Measurements from ENCODE around the gene UBXN1. TPM values are rescaled to one million over a fixed set of nuclear protein-coding genes. Genes with fewer than 3 reads are reported as not detected.

Gene UBXN1, protein sequence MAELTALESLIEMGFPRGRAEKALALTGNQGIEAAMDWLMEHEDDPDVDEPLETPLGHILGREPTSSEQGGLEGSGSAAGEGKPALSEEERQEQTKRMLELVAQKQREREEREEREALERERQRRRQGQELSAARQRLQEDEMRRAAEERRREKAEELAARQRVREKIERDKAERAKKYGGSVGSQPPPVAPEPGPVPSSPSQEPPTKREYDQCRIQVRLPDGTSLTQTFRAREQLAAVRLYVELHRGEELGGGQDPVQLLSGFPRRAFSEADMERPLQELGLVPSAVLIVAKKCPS
- 106 TPM for total RNA-seq

DNA sequence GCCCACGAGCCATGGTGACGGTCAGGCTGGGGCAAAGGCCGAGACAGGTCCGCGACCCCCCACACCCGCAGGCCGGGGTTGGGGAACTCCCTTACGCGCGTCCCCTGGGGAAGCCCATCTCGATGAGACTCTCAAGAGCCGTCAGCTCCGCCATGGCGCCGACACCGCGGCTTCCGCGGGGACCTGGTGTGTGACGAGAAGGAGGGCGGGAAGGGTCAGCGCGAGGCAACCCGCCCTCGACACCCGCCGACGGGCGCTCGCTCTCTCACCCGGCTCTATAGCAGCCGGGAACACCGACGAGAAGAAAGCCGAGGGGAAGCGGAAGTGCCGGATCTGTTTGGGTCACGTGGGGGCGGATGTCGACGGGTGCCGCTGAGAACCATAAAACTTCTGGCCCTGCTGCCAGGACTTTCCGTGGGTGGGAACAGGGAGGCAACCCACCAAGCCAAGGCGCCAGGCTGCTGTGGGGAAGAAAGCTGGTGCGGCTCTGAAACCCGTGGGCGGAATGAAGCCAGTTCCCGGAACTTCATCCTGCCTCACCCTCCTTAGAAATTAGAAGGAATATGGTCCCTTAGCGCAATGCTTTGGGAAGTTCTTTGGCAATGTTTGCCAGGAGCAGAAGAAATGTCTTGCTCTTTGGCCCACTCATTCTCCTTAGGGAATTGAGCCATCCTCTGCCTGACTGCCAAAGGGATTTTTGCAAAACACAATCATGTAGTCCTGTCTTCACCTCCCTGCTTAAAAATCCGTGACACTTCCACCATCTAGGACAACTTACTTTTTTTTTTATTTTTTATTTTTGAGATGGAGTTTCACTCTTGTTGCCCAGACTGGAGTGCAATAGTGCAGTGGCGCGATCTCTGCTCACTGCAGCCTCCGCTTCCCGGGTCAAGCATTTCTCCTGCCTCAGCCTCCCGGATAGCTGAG is at the start of gene UBXN1:
UBXN1 (minus strand) TSS at position 304 of the 927 bp plus-strand sequence; CDS start at position 154, 150 bp downstream.
- H3K27me3 ChIP-seq (ENCODE audit: control insufficient read depth in 3 of 3, insufficient read depth in 3 of 3, low read length in 3 of 3) = no peaks in the 10 kb centered on the region
- H3K36me3 ChIP-seq (ENCODE audit: control insufficient read depth in 3 of 3, insufficient read depth in 3 of 3, low read length in 3 of 3) = peaks cover 14 to 27% (median 16%) of the 10 kb centered on the region in 3 donors
- H3K4me1 ChIP-seq (ENCODE audit: control insufficient read depth in 3 of 3, insufficient read depth in 3 of 3, low read length in 3 of 3) = peaks cover 24 to 38% (median 29%) of the 10 kb centered on the region in 3 donors

GRCh38 chr11:62728171-62728988 is 49.5 kb upstream of the UBXN1 start, which contains the start of gene TTC9C:
TSS of gene TTC9C (plus strand) at chr11:62728486. CDS start at chr11:62728849, 363 bp downstream.
- peaks cover 11 to 19% (median 12%) of the 10 kb centered on the region in 3 donors for H3K36me3 ChIP-seq (ENCODE audit: control insufficient read depth in 3 of 3, insufficient read depth in 3 of 3, low read length in 3 of 3)
- no peaks in the 10 kb centered on the region for H3K27me3 ChIP-seq (ENCODE audit: control insufficient read depth in 3 of 3, insufficient read depth in 3 of 3, low read length in 3 of 3)
- peak within 1 kb of the TSS; percentile 93 to 98 (median 97) for H3K9ac ChIP-seq (ENCODE audit: low read depth in 1 of 3, low read length in 3 of 3)
- peak within 1 kb of the TSS; percentile 93 for H3K27ac ChIP-seq (ENCODE audit: low read depth, low read length)
- H3K4me1 ChIP-seq (ENCODE audit: control insufficient read depth in 3 of 3, insufficient read depth in 3 of 3, low read length in 3 of 3) = peaks cover 33 to 55% (median 39%) of the 10 kb centered on the region in 3 donors
- no peaks in the 10 kb centered on the region for H3K9me3 ChIP-seq (ENCODE audit: control insufficient read depth in 3 of 3, low read length in 3 of 3)
- peak within 1 kb of the TSS; percentile 88 to 99 (median 98) for H3K4me3 ChIP-seq (ENCODE audit: low read length in 3 of 3)

More for the DNA sequence above, at the start of gene UBXN1:
- Histone ChIP-seq H3K27ac (ENCODE audit: low read depth, low read length) (peak within 1 kb of the TSS; percentile 80), H3K9me3 (ENCODE audit: control insufficient read depth in 3 of 3, low read length in 3 of 3) (no peaks in the 10 kb centered on the region), H3K9ac (ENCODE audit: low read depth in 1 of 3, low read length in 3 of 3) (peak within 1 kb of the TSS; percentile 91 to 99 (median 97)), H3K4me3 (ENCODE audit: low read length in 3 of 3) (peak within 1 kb of the TSS; percentile 78 to 96 (median 93))

DNA sequence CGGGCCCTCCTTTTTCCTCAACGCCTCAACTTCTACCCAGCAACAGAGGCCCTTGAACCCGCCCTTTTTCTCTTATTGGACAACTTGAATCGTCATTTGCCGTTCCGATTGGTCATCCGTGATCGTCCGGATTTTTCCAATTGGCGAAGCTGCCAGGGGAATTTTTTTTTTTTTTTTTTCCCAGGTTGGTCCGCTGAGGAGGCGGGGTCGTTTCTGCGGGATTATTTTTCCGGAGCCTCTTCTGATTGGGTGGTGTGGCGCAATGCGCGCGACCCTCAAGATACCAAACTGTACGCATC is 48.9 kb upstream of the UBXN1 start:
- Histone ChIP-seq H3K27me3 (ENCODE audit: control insufficient read depth in 3 of 3, insufficient read depth in 3 of 3, low read length in 3 of 3) (no peaks in the 10 kb centered on the region), H3K4me1 (ENCODE audit: control insufficient read depth in 3 of 3, insufficient read depth in 3 of 3, low read length in 3 of 3) (peaks cover 33 to 55% (median 38%) of the 10 kb centered on the region in 3 donors), H3K9ac (ENCODE audit: low read depth in 1 of 3, low read length in 3 of 3) (peak overlapping the region; percentile 93 to 98 (median 97)), H3K36me3 (ENCODE audit: control insufficient read depth in 3 of 3, insufficient read depth in 3 of 3, low read length in 3 of 3) (peaks cover 9 to 18% (median 13%) of the 10 kb centered on the region in 3 donors), H3K4me3 (ENCODE audit: low read length in 3 of 3) (peak overlapping the region; percentile 88 to 99 (median 98)), H3K9me3 (ENCODE audit: control insufficient read depth in 3 of 3, low read length in 3 of 3) (no peaks in the 10 kb centered on the region), H3K27ac (ENCODE audit: low read depth, low read length) (peak overlapping the region; percentile 93)

DNA sequence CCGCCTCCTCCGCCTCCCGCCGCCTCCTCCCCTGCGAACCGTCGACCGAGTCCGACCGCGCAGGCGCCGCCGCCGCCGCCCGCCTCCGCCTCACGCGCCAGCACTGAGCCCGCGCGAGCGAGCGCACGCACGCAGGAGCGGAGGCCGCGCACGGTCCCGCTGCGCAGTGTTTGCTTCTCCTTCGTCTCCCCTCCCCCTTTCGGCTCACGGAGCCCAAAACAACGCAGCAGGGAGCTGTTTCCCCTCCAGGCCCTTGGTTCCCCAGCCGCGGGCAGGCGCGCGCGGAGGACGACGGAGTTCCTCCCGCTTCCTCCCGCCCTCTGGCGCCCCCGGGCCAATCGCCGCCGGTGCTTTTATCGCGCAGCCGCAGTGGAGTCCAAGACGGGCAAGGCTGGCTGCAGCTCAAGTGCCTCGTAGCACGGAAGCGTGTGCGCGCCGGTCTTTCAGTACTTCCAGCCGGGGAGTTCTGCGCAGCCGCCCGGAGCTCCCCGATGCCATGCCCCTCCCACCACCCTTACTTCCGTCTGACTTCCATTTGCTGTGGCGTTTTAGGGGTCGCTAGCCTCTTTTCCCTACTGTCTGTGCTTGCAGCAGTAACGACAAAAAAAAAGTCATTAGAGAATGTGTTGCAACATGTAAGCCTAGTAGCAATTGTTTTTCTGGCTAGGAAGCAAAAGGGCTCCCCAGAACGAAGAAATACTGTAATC is 48.4 kb upstream of the UBXN1 start, which contains the start of gene HNRNPUL2:
HNRNPUL2 (minus strand) TSS at position 293 of the 707 bp plus-strand sequence. CDS start 301 bp downstream, outside the sequence.
- H3K36me3 ChIP-seq (ENCODE audit: control insufficient read depth in 3 of 3, insufficient read depth in 3 of 3, low read length in 3 of 3) = peaks cover 14 to 22% (median 18%) of the 10 kb centered on the region in 3 donors
- H3K4me3 ChIP-seq (ENCODE audit: low read length in 3 of 3) = peak within 1 kb of the TSS; percentile 88 to 99 (median 98)
- H3K9ac ChIP-seq (ENCODE audit: low read depth in 1 of 3, low read length in 3 of 3) = peak within 1 kb of the TSS; percentile 93 to 98 (median 97)
- H3K9me3 ChIP-seq (ENCODE audit: control insufficient read depth in 3 of 3, low read length in 3 of 3) = no peaks in the 10 kb centered on the region
- H3K4me1 ChIP-seq (ENCODE audit: control insufficient read depth in 3 of 3, insufficient read depth in 3 of 3, low read length in 3 of 3) = peaks cover 33 to 55% (median 36%) of the 10 kb centered on the region in 3 donors
- no peaks in the 10 kb centered on the region for H3K27me3 ChIP-seq (ENCODE audit: control insufficient read depth in 3 of 3, insufficient read depth in 3 of 3, low read length in 3 of 3)
- peak within 1 kb of the TSS; percentile 93 for H3K27ac ChIP-seq (ENCODE audit: low read depth, low read length)

DNA sequence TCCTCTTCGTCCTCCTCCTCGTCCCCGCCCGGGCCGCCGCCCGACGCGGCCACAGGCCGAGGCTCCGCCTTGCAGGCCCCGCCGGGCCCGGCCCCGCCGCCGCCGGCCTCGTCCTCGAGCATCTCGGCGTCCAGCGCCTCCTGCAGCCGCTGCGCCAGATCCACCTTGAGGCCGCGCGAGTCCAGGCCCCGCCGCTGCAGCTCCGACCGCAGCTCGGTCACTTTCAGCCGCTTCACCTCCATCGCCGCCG is 48.0 kb upstream of the UBXN1 start:
- Histone ChIP-seq H3K9ac (ENCODE audit: low read depth in 1 of 3, low read length in 3 of 3) (peak overlapping the region; percentile 90 to 98 (median 97)), H3K27me3 (ENCODE audit: control insufficient read depth in 3 of 3, insufficient read depth in 3 of 3, low read length in 3 of 3) (no peaks in the 10 kb centered on the region), H3K4me1 (ENCODE audit: control insufficient read depth in 3 of 3, insufficient read depth in 3 of 3, low read length in 3 of 3) (peaks cover 33 to 55% (median 36%) of the 10 kb centered on the region in 3 donors), H3K4me3 (ENCODE audit: low read length in 3 of 3) (peak overlapping the region; percentile 88 to 97 (median 95)), H3K9me3 (ENCODE audit: control insufficient read depth in 3 of 3, low read length in 3 of 3) (no peaks in the 10 kb centered on the region), H3K36me3 (ENCODE audit: control insufficient read depth in 3 of 3, insufficient read depth in 3 of 3, low read length in 3 of 3) (peaks cover 19 to 27% (median 22%) of the 10 kb centered on the region in 3 donors), H3K27ac (ENCODE audit: low read depth, low read length) (peak overlapping the region; percentile 93)

GRCh38 chr11:62726156-62726914 is 47.5 kb upstream of the UBXN1 start:
- Histone ChIP-seq H3K27me3 (ENCODE audit: control insufficient read depth in 3 of 3, insufficient read depth in 3 of 3, low read length in 3 of 3) (no peaks in the 10 kb centered on the region), H3K9ac (ENCODE audit: low read depth in 1 of 3, low read length in 3 of 3) (peak overlapping the region; percentile 90 to 98 (median 97)), H3K9me3 (ENCODE audit: control insufficient read depth in 3 of 3, low read length in 3 of 3) (no peaks in the 10 kb centered on the region), H3K4me1 (ENCODE audit: control insufficient read depth in 3 of 3, insufficient read depth in 3 of 3, low read length in 3 of 3) (peaks cover 33 to 55% (median 36%) of the 10 kb centered on the region in 3 donors), H3K36me3 (ENCODE audit: control insufficient read depth in 3 of 3, insufficient read depth in 3 of 3, low read length in 3 of 3) (peaks cover 24 to 31% (median 27%) of the 10 kb centered on the region in 3 donors), H3K4me3 (ENCODE audit: low read length in 3 of 3) (peak overlapping the region; percentile 88 to 97 (median 95)), H3K27ac (ENCODE audit: low read depth, low read length) (peak overlapping the region; percentile 93)

- peaks cover 29 to 50% (median 32%) of the 10 kb centered on the region in 3 donors for H3K4me1 ChIP-seq (ENCODE audit: control insufficient read depth in 3 of 3, insufficient read depth in 3 of 3, low read length in 3 of 3)
- H3K4me3 ChIP-seq (ENCODE audit: low read length in 3 of 3) = peak overlapping the region; percentile 88 to 97 (median 95)
- H3K27ac ChIP-seq (ENCODE audit: low read depth, low read length) = peak overlapping the region; percentile 93
- H3K9me3 ChIP-seq (ENCODE audit: control insufficient read depth in 3 of 3, low read length in 3 of 3) = no peaks in the 10 kb centered on the region
- H3K36me3 ChIP-seq (ENCODE audit: control insufficient read depth in 3 of 3, insufficient read depth in 3 of 3, low read length in 3 of 3) = peaks cover 31 to 34% (median 31%) of the 10 kb centered on the region in 3 donors
- H3K27me3 ChIP-seq (ENCODE audit: control insufficient read depth in 3 of 3, insufficient read depth in 3 of 3, low read length in 3 of 3) = no peaks in the 10 kb centered on the region
- peak overlapping the region; percentile 90 to 98 (median 97) for H3K9ac ChIP-seq (ENCODE audit: low read depth in 1 of 3, low read length in 3 of 3)
Measured at GRCh38 chr11:62725646-62726045, 46.8 kb upstream of the UBXN1 start.

- H3K9ac ChIP-seq (ENCODE audit: low read depth in 1 of 3, low read length in 3 of 3) = peak overlapping the region in 2 of 3 donors; percentile 90 to 97
- no peaks in the 10 kb centered on the region for H3K27me3 ChIP-seq (ENCODE audit: control insufficient read depth in 3 of 3, insufficient read depth in 3 of 3, low read length in 3 of 3)
- H3K9me3 ChIP-seq (ENCODE audit: control insufficient read depth in 3 of 3, low read length in 3 of 3) = no peaks in the 10 kb centered on the region
- H3K27ac ChIP-seq (ENCODE audit: low read depth, low read length) = no peak overlapping the region
- no peak overlapping the region for H3K4me3 ChIP-seq (ENCODE audit: low read length in 3 of 3)
- peaks cover 42 to 45% (median 43%) of the 10 kb centered on the region in 3 donors for H3K36me3 ChIP-seq (ENCODE audit: control insufficient read depth in 3 of 3, insufficient read depth in 3 of 3, low read length in 3 of 3)
- H3K4me1 ChIP-seq (ENCODE audit: control insufficient read depth in 3 of 3, insufficient read depth in 3 of 3, low read length in 3 of 3) = peaks cover 24 to 40% (median 24%) of the 10 kb centered on the region in 3 donors
Measured at GRCh38 chr11:62724171-62724570, 45.3 kb upstream of the UBXN1 start.

Data from skeletal muscle tissue (tissue), 4 donors.